HEK293 (cell line): ENCODE data around the gene WDHD1.

Experiments
- OVOL3 ChIP-seq: fragments of 450-650 bp; formaldehyde crosslinking; IDR thresholded peaks from 2 replicates; pipeline ENCODE4 v1.5.1; 2016; ENCODE audit warnings: missing biosample characterization, missing genetic modification characterization
- PATZ1 ChIP-seq: fragments of 450-650 bp; formaldehyde crosslinking; IDR thresholded peaks from 2 replicates; pipeline ENCODE4 v1.5.1; 2016; ENCODE audit warnings: missing biosample characterization, missing genetic modification characterization
- SP2 ChIP-seq: fragments of 450-650 bp; formaldehyde crosslinking; IDR thresholded peaks from 2 replicates; pipeline ENCODE4 v1.5.1; 2016; ENCODE audit warnings: missing biosample characterization, missing genetic modification characterization
- ZNF121 ChIP-seq: fragments of 450-650 bp; formaldehyde crosslinking; IDR thresholded peaks from 2 replicates; pipeline ENCODE4 v1.5.1; 2016; ENCODE audit warnings: missing biosample characterization, missing genetic modification characterization
- ZNF146 ChIP-seq: fragments of 450-650 bp; formaldehyde crosslinking; IDR thresholded peaks from 2 replicates; pipeline ENCODE4 v1.5.1; 2016; ENCODE audit warnings: missing biosample characterization, missing genetic modification characterization
- ZNF18 ChIP-seq: fragments of 450-650 bp; formaldehyde crosslinking; IDR thresholded peaks from 2 replicates; pipeline ENCODE4 v1.5.1; 2016; ENCODE audit warnings: missing biosample characterization, missing genetic modification characterization
- ZNF658 ChIP-seq: fragments of 450-650 bp; formaldehyde crosslinking; IDR thresholded peaks from 2 replicates; pipeline ENCODE4; 2016; ENCODE audit warnings: missing biosample characterization, missing genetic modification characterization
- ZNF830 ChIP-seq: fragments of 450-650 bp; IDR thresholded peaks from 2 replicates; pipeline ENCODE4 v1.5.0; 2018; ENCODE audit warnings: missing biosample characterization, missing genetic modification characterization, low read depth, mild to moderate bottlenecking, moderate library complexity
- TF ChIP-seq, protein P1 (sequence below): fragments of 450-650 bp; formaldehyde crosslinking; IDR thresholded peaks from 2 replicates; pipeline ENCODE4 v1.5.1; 2016; ENCODE audit warnings: missing biosample characterization, missing genetic modification characterization
- TF ChIP-seq, protein P2 (sequence below): fragments of 450-650 bp; formaldehyde crosslinking; IDR thresholded peaks from 2 replicates; pipeline ENCODE4 v1.5.1; 2017; ENCODE audit warnings: missing biosample characterization, missing genetic modification characterization
- TF ChIP-seq, protein P3 (sequence below): fragments of 450-650 bp; formaldehyde crosslinking; IDR thresholded peaks from 2 replicates; pipeline ENCODE4 v1.5.1; 2016; ENCODE audit warnings: missing biosample characterization, missing genetic modification characterization

DNA sequence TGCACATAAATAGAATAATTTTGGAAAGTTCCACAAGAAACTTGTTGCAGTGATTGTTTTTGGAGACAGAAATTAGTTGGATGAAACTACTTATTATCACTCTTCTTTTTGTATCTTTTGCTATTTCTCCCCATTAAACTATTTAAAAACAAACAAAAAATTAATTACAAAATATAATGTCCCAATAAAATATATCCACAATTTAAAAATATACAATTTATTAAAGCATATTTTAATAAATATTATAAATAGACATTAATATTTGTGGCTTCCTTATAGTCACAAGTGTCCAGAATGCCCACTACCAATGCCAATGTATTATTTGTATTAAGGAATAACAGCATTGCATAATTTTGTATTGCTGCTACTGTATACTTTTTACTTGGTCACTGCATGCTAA, 71.8 kb downstream of the WDHD1 start:
- TF ChIP-seq PATZ1: no peak
- TF ChIP-seq ZNF658 (tag by site-specific recombination): no peak
- TF ChIP-seq OVOL3 (tag by site-specific recombination): no peak
- no peak for TF ChIP-seq ZNF830 (tag by site-specific recombination)
- TF ChIP-seq, protein P1, sequence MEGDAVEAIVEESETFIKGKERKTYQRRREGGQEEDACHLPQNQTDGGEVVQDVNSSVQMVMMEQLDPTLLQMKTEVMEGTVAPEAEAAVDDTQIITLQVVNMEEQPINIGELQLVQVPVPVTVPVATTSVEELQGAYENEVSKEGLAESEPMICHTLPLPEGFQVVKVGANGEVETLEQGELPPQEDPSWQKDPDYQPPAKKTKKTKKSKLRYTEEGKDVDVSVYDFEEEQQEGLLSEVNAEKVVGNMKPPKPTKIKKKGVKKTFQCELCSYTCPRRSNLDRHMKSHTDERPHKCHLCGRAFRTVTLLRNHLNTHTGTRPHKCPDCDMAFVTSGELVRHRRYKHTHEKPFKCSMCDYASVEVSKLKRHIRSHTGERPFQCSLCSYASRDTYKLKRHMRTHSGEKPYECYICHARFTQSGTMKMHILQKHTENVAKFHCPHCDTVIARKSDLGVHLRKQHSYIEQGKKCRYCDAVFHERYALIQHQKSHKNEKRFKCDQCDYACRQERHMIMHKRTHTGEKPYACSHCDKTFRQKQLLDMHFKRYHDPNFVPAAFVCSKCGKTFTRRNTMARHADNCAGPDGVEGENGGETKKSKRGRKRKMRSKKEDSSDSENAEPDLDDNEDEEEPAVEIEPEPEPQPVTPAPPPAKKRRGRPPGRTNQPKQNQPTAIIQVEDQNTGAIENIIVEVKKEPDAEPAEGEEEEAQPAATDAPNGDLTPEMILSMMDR (tag by site-specific recombination): no peak
- TF ChIP-seq, protein P2, sequence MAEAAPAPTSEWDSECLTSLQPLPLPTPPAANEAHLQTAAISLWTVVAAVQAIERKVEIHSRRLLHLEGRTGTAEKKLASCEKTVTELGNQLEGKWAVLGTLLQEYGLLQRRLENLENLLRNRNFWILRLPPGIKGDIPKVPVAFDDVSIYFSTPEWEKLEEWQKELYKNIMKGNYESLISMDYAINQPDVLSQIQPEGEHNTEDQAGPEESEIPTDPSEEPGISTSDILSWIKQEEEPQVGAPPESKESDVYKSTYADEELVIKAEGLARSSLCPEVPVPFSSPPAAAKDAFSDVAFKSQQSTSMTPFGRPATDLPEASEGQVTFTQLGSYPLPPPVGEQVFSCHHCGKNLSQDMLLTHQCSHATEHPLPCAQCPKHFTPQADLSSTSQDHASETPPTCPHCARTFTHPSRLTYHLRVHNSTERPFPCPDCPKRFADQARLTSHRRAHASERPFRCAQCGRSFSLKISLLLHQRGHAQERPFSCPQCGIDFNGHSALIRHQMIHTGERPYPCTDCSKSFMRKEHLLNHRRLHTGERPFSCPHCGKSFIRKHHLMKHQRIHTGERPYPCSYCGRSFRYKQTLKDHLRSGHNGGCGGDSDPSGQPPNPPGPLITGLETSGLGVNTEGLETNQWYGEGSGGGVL (tag by site-specific recombination): no peak
- TF ChIP-seq SP2 (tag by site-specific recombination): no peak
- TF ChIP-seq ZNF146 (tag by site-specific recombination): no peak
- TF ChIP-seq, protein P3, sequence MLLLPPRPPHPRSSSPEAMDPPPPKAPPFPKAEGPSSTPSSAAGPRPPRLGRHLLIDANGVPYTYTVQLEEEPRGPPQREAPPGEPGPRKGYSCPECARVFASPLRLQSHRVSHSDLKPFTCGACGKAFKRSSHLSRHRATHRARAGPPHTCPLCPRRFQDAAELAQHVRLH (tag by site-specific recombination): no peak
- no peak for TF ChIP-seq ZNF18 (tag by site-specific recombination)
- TF ChIP-seq ZNF121 (tag by site-specific recombination): no peak
